GM12878 (cell line): ENCODE measurements around the gene NAMPT. TPM values are rescaled to one million over a fixed set of nuclear protein-coding genes. Genes with fewer than 3 reads are reported as not detected.

Experiments
- ATAC-seq: fragments of 200-7000 bp; cut with Tn5 transposase; 3 replicates; pipeline ENCODE4 v1.9.1; 2020; ENCODE audit warnings: mild to moderate bottlenecking, moderate library complexity
- BruUV-seq: library from RNA; stranded (reverse); fragments of 400-500 nt; replicated peaks from 2 replicates; lab custom pipeline; 2021; lab: Mats Ljungman, UMichigan
- CTCF ChIA-PET: fragments of 300-600 bp; sonication (Branson Sonifier 250); formaldehyde crosslinking; extraction: SDS; loops from one replicate; lab custom pipeline; 2021; ENCODE audit warnings: inconsistent platforms; lab: Yijun Ruan, JAX
- POLR2A ChIA-PET: fragments of 350-600 bp; formaldehyde crosslinking; extraction: SDS; loops from one replicate; lab custom pipeline; 2021; ENCODE audit warnings: inconsistent platforms; lab: Charles Lee
- RAD21 ChIA-PET: fragments of 300-600 bp; sonication (Branson Sonifier 250); formaldehyde crosslinking; loops from one replicate; lab custom pipeline; 2023; ENCODE audit warnings: antibody characterized with exemption; ENCODE audit not compliant: unreplicated experiment; lab: Charles Lee
- SMC1A ChIA-PET: fragments of 300-600 bp; sonication (Branson Sonifier 250); formaldehyde crosslinking; loops from one replicate; lab custom pipeline; 2023; ENCODE audit not compliant: unreplicated experiment, uncharacterized antibody; lab: Charles Lee
- DNase-seq: peaks from one replicate; pipeline ENCODE4 v3.0.0-alpha.2; 2011; ENCODE audit warnings: low read depth, low spot score
- FAIRE-seq: peaks from 3 replicates; lab custom pipeline; 2011; peaks lifted over from hg19 to GRCh38; lab: Jason Lieb, UNC
- H2AFZ ChIP-seq: 2 replicates; pipeline ENCODE4 v1.6.0; 2011; ENCODE audit warnings: low read depth, low read length, control low read depth; ENCODE audit not compliant: control insufficient read depth
- H3K27ac ChIP-seq: 2 replicates; pipeline ENCODE4 v1.5.1; 2011; ENCODE audit warnings: control low read depth; ENCODE audit not compliant: control insufficient read depth, insufficient read depth
- H3K27me3 ChIP-seq, 2 experiments: replicated peaks in 1 of 2; 2 replicates each; pipeline versions ENCODE4 v1.6.0 to v1.6.1; 2011; ENCODE audit warnings: low read length in 1 of 2; ENCODE audit not compliant: control insufficient read depth in 2 of 2, insufficient read depth in 2 of 2
- H3K36me3 ChIP-seq, 2 experiments: 2 replicates each; pipeline ENCODE4 v1.5.1; 2011; ENCODE audit warnings: low read length in 1 of 2; ENCODE audit not compliant: control insufficient read depth in 2 of 2, insufficient read depth in 2 of 2
- H3K4me1 ChIP-seq: 2 replicates; pipeline ENCODE4 v1.6.1; 2011; ENCODE audit warnings: mild to moderate bottlenecking, low read length, moderate library complexity, mixed read lengths; ENCODE audit not compliant: control insufficient read depth, insufficient read depth
- H3K4me2 ChIP-seq: 2 replicates; pipeline ENCODE4 v1.6.0; 2011; ENCODE audit warnings: control low read depth; ENCODE audit not compliant: control insufficient read depth, insufficient read depth
- H3K4me3 ChIP-seq: fragments of 200-600 bp; sonication (generic); 2 replicates; pipeline ENCODE4 v1.5.1; 2016
- H3K79me2 ChIP-seq: 2 replicates; pipeline ENCODE4 v1.6.0; 2011; ENCODE audit warnings: low read length; ENCODE audit not compliant: control insufficient read depth, insufficient read depth
- H3K9ac ChIP-seq: 2 replicates; pipeline ENCODE4 v1.8.0; 2011; ENCODE audit warnings: low read length, control low read depth, mixed read lengths; ENCODE audit not compliant: control insufficient read depth, insufficient read depth
- H3K9me3 ChIP-seq: replicated peaks from 3 replicates; pipeline ENCODE4 v1.5.1; 2011; ENCODE audit warnings: mild to moderate bottlenecking, low read length; ENCODE audit not compliant: control insufficient read depth, insufficient read depth
- H4K20me1 ChIP-seq: 2 replicates; pipeline ENCODE4 v1.6.0; 2011; ENCODE audit not compliant: control insufficient read depth, insufficient read depth
- NR2F1 ChIP-seq: fragments of 450-650 bp; conservative IDR thresholded peaks from 2 replicates; pipeline ENCODE4 v1.6.1; 2017; ENCODE audit warnings: mild to moderate bottlenecking
- RUNX3 ChIP-seq: IDR thresholded peaks from 2 replicates; pipeline ENCODE4 v1.6.1; 2012; ENCODE audit warnings: low read length, inconsistent platforms
- SIX5 ChIP-seq: IDR thresholded peaks from 2 replicates; pipeline ENCODE4 v1.6.1; 2011; ENCODE audit warnings: mild to moderate bottlenecking, low read depth, low read length, moderate library complexity; ENCODE audit not compliant: severe bottlenecking
- SPI1 ChIP-seq: IDR thresholded peaks from 2 replicates; pipeline ENCODE4 v1.6.1; 2011; ENCODE audit warnings: low read depth, mild to moderate bottlenecking, low read length, moderate library complexity, borderline replicate concordance; ENCODE audit not compliant: insufficient read depth
- WGBS: methylation state at CpG from one replicate; pipeline ENCODE4 v1.1.6; 2016; ENCODE audit warnings: low lambda C conversion rate; ENCODE audit not compliant: insufficient replicate concordance, insufficient coverage; ENCODE audit errors: missing lambda C conversion rate; 5-methylcytosine and 5-hydroxymethylcytosine counted together
- in situ Hi-C: fragments of 300-500 bp; cut with MboI; formaldehyde crosslinking; loops from 9 replicates; pipeline ENCODE4 v1.14.3; 2018; ENCODE audit warnings: mixed read lengths
- intact Hi-C: fragments of 100-400 bp; cut with micrococcal nuclease; formaldehyde crosslinking; loops from one replicate; pipeline ENCODE4 v1.14.2; 2022; ENCODE audit not compliant: unreplicated experiment
- polyA plus RNA-seq, 11 experiments: library from polyadenylated mRNA; depleted of rRNA in 4 of 11; unstranded in 6 of 11; stranded (reverse) in 5 of 11; fragments of >200 nt; fragmentation: Nextera tagmentation in 4 of 11; fragmentation: Illumina TruSeq in 1 of 11; extraction: Ambion mirVana in 4 of 11; extraction: Trizol in 1 of 11; gene quantifications; 1 replicate in 1 of 11; 2 replicates in 10 of 11; pipeline versions ENCODE4 v1.2.1 to v1.2.3, GENCODE V29; 2011 to 2016; ENCODE audit warnings: inconsistent platforms in 2 of 11, missing spikeins in 2 of 11, low read depth in 1 of 11
- total RNA-seq, 4 experiments: library from RNA; depleted of rRNA in 3 of 4; stranded (reverse); fragments of >200 nt in 3 of 4; fragmentation: Illumina TruSeq in 1 of 4; extraction: Trizol in 1 of 4; gene quantifications; 2 replicates each; pipeline versions ENCODE4 v1.2.1 to v1.2.3, GENCODE V29; 2013 to 2021

NAMPT gene
- total and polyA plus RNA-seq, 10 of the 15 experiments (the other 5 are each of a cell fraction or from before 2014, with no cell fraction given) = 28.3 to 173 (median 75.0) TPM

DNA sequence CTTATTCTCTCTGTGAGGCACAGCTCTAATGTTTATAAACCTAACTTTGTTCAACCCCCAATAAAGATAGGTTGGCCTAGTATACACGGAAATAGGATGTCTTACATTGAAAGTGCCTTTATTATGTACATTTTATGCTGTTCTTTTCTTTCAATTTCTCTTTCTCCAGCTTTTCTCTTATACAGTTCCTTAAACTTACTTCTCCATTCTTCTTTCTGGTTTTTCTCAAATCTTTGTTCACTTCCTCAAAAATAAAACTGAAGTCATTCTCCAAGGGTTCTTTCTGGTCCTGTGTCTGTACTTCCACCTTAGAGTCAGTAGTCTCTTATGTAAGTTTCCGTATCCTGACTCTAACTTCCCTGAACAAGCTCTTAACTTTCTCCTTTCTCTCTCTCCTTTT, 29.2 kb upstream of the NAMPT start:
- peak; percentile 18 for FAIRE-seq
- intact Hi-C loops = no loop called here
- SMC1A ChIA-PET = interaction anchor here (1.1 to 1.6 kb wide), 2 partner anchors 18 to 25 kb away, joined by 3 to 4 read pairs; no protein-coding TSS in a partner anchor

DNA sequence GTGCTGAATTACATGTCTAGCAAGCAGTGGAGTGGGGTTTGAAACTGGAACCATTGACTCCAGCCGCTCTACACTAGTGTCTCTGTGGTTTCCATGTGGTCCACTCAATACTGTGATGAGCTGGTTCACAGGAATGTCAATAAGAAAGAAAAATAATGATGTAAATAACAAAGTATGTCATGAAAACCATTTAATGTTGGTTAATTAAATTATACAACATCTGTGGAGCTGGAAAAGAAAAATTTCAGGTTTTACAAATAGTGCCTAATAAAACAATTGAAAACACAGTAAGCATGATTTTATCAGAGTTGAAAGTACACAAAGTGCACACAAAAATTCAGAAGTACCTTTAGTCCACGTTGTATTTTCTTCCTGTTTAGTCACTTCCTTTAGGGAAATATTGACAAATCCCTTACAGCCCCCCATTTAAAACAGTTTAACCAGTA, 28.7 kb upstream of the NAMPT start:
- RAD21 ChIA-PET = interaction anchor here (1.4 to 1.6 kb wide), 2 partner anchors 29 to 32 kb away, joined by 3 to 4 read pairs; partner anchors contain the start of gene NAMPT
- intact Hi-C loops (no loop called here), in situ Hi-C loops (no loop called here)
- BruUV-seq = no TSS peak
- FAIRE-seq (no peak), DNase-seq (no peak), ATAC-seq (peak; percentile 68)
- no peaks in the 10 kb centered on the region for H3K36me3 ChIP-seq
- 50% methylated on average over 2 of the region's 2 CpGs for WGBS
- no peaks in the 10 kb centered on the region for H3K9me3 ChIP-seq
- no peaks in the 10 kb centered on the region for H3K27me3 ChIP-seq
- H3K79me2 ChIP-seq = no peaks in the 10 kb centered on the region
- H3K4me1 ChIP-seq = peaks cover 5% of the 10 kb centered on the region; the same call in 1 of the 2 replicates
- CTCF ChIA-PET = interaction anchor here (1.5 kb wide), 1 partner anchor 133 kb away, joined by 4 read pairs; no protein-coding TSS in a partner anchor
- H3K4me2 ChIP-seq = no peak overlapping the region
- H3K4me3 ChIP-seq = no peak overlapping the region
- no peaks in the 10 kb centered on the region for H4K20me1 ChIP-seq
- SMC1A ChIA-PET = interaction anchor here (1.1 to 1.6 kb wide), 2 partner anchors 19 to 25 kb away, joined by 3 to 4 read pairs; no protein-coding TSS in a partner anchor
- H3K27ac ChIP-seq = no peak overlapping the region
- H3K9ac ChIP-seq = no peak overlapping the region
- POLR2A ChIA-PET = interaction anchor here (0.8 kb wide), 1 partner anchor 30 kb away, joined by 3 read pairs; no protein-coding TSS in a partner anchor
- no peak for TF ChIP-seq NR2F1
- TF ChIP-seq RUNX3 = peak; percentile 13; the same call in 1 of the 2 replicates
- peak overlapping the region; percentile 61 for H2AFZ ChIP-seq

More for the DNA sequence above, 29.2 kb upstream of the NAMPT start:
- ChIA-PET RAD21 (interaction anchor here (1.4 to 1.6 kb wide), 2 partner anchors 29 to 32 kb away, joined by 3 to 4 read pairs; partner anchors contain the start of gene NAMPT), POLR2A (interaction anchor here (0.8 kb wide), 1 partner anchor 30 kb away, joined by 3 read pairs; no protein-coding TSS in a partner anchor), CTCF (interaction anchor here (0.6 to 1.5 kb wide), 3 partner anchors 25 to 853 kb away, joined by 3 to 4 read pairs (median 3); no protein-coding TSS in a partner anchor)
- Histone ChIP-seq H3K36me3 (no peaks in the 10 kb centered on the region), H4K20me1 (no peaks in the 10 kb centered on the region), H3K79me2 (no peaks in the 10 kb centered on the region), H3K4me3 (no peak overlapping the region), H2AFZ (peak overlapping the region; percentile 61), H3K4me1 (peaks cover 5% of the 10 kb centered on the region; the same call in 1 of the 2 replicates), H3K4me2 (no peak overlapping the region), H3K9ac (no peak overlapping the region), H3K27ac (no peak overlapping the region), H3K9me3 (no peaks in the 10 kb centered on the region), H3K27me3 (no peaks in the 10 kb centered on the region)
- no TSS peak for BruUV-seq
- TF ChIP-seq SPI1 (peak; percentile 70; the same call in 1 of the 2 replicates), SIX5 (no peak)
- in situ Hi-C loops = no loop called here
- ATAC-seq = peak; percentile 55
- DNase-seq = no peak
- 50% methylated on average over 2 of the region's 2 CpGs for WGBS
